ENCODE results near the gene CCDC27.

GRCh38 chr1:3707298-3707938 lies 44.8 kb upstream of the CCDC27 start:
- no peak for TF ChIP-seq NFRKB (IDR thresholded peaks at IDR 0.05)
- no peak for TF ChIP-seq ELF4 (IDR thresholded peaks at IDR 0.05)
- TF ChIP-seq SUZ12 (IDR thresholded peaks at IDR 0.05), result no peak
- TF ChIP-seq TARDBP (IDR thresholded peaks at IDR 0.05), result no peak
- no peak for TF ChIP-seq SP1 (IDR thresholded peaks at IDR 0.05)
- TF ChIP-seq CTBP1 (IDR thresholded peaks at IDR 0.05; ENCODE audit: borderline replicate concordance), result no peak
- TF ChIP-seq FOXA1 (IDR thresholded peaks at IDR 0.05), result no peak
- no peak for TF ChIP-seq PKNOX1 (IDR thresholded peaks at IDR 0.05)
- TF ChIP-seq FOXK2 (IDR thresholded peaks at IDR 0.05), result no peak
- no peak for TF ChIP-seq FOXM1 (IDR thresholded peaks at IDR 0.05; ENCODE audit: borderline replicate concordance)
